GM18498 (cell line): Measurements from ENCODE around the gene DHODH.
"Not testable (repeated sequence)": the region's sequence is repeated elsewhere in the genome, so short reads cannot be mapped to it uniquely, and the experiment has no call there.

ENCODE experiments used
- ATAC-seq: cut with Tn5 transposase; IDR thresholded peaks from one replicate; pipeline ENCODE4 v1.9.1; 2021; ENCODE audit warnings: mild to moderate bottlenecking, moderate library complexity; ENCODE audit not compliant: unreplicated experiment

Gene DHODH

GRCh38 chr16:72050769-72051464 lies 42.4 kb downstream of the DHODH start:
- ATAC-seq = no peak

- ATAC-seq = no peak
These were observed 43.3 kb downstream of the DHODH start for GRCh38 chr16:72051818-72052217.

GRCh38 chr16:72054254-72054847 lies 45.8 kb downstream of the DHODH start, which contains the start of gene HP:
Gene HP, plus strand, starts transcription at chr16:72054505. Its CDS starts 148 bp downstream, at chr16:72054653.
- ATAC-seq = not testable (repeated sequence)

- ATAC-seq = no peak
These were observed 47.4 kb downstream of the DHODH start for GRCh38 chr16:72055911-72056310.

GRCh38 chr16:72057313-72057712 lies 48.8 kb downstream of the DHODH start:
- ATAC-seq = not testable (repeated sequence)

- ATAC-seq = not testable (repeated sequence)
These were observed 50.5 kb downstream of the DHODH start for GRCh38 chr16:72059060-72059459.

- no peak for ATAC-seq
These were observed 51.9 kb downstream of the DHODH start for GRCh38 chr16:72060405-72060804.

- ATAC-seq = no peak
These were observed 53.0 kb downstream of the DHODH start for GRCh38 chr16:72061564-72061963.

GRCh38 chr16:72064361-72064894 lies 55.9 kb downstream of the DHODH start:
- ATAC-seq = no peak

GRCh38 chr16:72066747-72067146 lies 58.2 kb downstream of the DHODH start:
- no peak for ATAC-seq

- ATAC-seq = no peak
These were observed 60.4 kb downstream of the DHODH start for GRCh38 chr16:72068930-72069329.

GRCh38 chr16:72072514-72073342 lies 64.2 kb downstream of the DHODH start:
- no peak for ATAC-seq

- ATAC-seq = no peak
These were observed 65.2 kb downstream of the DHODH start for GRCh38 chr16:72073560-72074230.

- ATAC-seq = not testable (repeated sequence)
These were observed 66.5 kb downstream of the DHODH start for GRCh38 chr16:72075067-72075466.
